Measurements from ENCODE around the gene MLKL.
"Not testable (repeated sequence)": the region's sequence is repeated elsewhere in the genome, so short reads cannot be mapped to it uniquely, and the experiment has no call there.

The MLKL gene

GRCh38 chr16:74699666-74700065, 996 bp downstream of the MLKL start:
- DNase-seq (ENCODE audit: low read depth) = no peak

DNA sequence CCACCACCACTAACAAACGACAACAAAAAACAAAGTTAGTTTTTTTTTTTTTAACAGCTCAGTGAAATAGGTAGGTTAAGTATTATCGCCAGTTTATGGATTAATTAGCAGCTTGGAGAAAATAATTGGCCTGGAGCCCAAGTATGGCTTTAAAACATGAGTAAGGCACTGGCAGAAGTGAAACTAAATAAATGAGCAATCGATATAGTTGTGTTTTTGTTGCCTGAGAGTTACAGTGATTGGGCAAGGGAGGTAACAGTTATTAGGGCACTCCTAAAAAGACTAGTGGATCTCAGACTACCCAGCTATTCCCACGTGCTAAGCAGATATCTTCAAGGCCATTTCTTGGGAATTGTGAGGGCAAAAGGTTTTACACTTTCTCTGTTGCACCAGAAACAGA, 2.4 kb downstream of the MLKL start:
- peak; percentile 15 for DNase-seq (ENCODE audit: low read depth)

GRCh38 chr16:74695450-74696422, 4.9 kb downstream of the MLKL start:
- DNase-seq (ENCODE audit: low read depth) = peak; percentile 93

DNA sequence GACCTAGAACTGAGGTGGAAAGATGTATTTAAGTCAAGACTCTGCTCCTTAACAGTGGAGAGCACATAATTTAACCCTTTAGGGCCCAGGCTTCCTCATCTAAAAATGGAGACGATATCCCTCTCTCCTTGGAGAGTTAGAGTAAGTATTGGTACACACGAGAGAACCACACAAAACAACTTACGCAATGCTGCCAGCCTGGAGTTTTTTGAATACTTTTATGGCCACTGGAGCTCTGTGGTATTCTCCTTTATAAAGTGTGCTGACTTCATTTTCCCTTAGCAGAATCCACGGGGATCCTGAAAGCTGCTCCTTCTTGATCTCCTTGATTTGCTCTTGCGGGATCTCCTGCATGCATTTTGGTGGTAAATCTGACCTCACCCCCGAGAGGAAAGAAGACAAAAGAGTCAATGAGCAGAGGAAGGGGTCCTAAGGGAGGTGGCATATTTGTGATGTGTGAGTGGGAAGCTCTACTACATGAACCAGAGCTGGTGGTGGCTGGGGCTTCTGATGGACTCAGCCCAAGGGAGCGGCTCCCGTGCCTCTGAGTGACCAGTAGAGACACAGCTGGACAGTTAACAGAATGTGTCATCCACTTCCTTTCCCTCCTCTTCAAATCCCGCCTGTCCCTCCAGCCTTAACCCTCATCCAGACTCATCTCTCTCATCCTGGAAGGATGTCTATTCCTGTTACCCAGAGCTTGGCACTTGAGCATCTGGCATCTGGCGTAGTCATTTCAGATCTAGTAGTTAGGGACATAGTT, 9.4 kb downstream of the MLKL start:
- peak; percentile 49 for DNase-seq (ENCODE audit: low read depth)

DNA sequence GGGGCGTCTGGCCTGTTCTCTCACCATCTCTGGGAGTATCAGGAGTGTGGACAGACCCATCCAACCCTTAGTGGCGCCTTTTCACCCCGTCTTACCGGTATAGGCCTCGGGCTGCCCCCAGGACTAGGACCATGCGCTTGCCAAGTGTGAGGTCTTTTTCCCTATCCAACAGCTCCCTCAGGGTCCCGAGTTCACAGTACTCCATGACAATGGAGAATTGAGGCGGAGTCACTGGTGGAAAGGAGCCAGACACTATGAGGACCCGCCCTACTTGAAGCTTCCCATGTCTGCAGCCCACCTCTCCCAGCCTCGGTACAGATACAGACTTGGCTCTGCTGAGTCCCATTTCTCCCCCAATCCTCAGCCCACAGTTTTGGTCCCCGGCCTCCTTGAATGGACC, 18.1 kb downstream of the MLKL start:
- DNase-seq (ENCODE audit: low read depth) = no peak

DNA sequence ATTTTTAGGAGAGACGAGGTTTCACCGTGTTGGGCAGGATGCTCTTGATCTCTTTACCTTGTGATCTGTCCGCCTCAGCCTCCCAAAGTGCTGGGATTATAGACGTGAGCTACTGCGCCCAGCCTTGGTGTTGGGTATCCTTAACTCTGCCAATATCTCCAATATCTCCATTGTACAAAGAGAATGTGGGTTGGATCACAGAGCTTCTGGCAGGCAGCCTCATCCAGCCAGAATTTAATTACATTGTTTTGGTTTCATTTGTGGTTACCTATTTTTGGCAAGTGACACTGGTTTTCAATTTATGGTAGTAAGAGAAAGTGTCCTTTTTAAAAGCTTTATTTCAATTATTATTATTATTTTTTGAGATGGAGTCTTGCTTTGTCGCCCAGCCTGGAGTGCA, 20.0 kb downstream of the MLKL start:
- no peak for DNase-seq (ENCODE audit: low read depth)

GRCh38 chr16:74679983-74680382, 20.7 kb downstream of the MLKL start:
- no peak for DNase-seq (ENCODE audit: low read depth)

- DNase-seq (ENCODE audit: low read depth) = no peak
These were observed 22.8 kb downstream of the MLKL start for GRCh38 chr16:74677868-74678267.

- no peak for DNase-seq (ENCODE audit: low read depth)
These were observed 26.8 kb downstream of the MLKL start for GRCh38 chr16:74673876-74674275.

GRCh38 chr16:74668877-74669276, 31.8 kb downstream of the MLKL start:
- not testable (repeated sequence) for DNase-seq (ENCODE audit: low read depth)

DNA sequence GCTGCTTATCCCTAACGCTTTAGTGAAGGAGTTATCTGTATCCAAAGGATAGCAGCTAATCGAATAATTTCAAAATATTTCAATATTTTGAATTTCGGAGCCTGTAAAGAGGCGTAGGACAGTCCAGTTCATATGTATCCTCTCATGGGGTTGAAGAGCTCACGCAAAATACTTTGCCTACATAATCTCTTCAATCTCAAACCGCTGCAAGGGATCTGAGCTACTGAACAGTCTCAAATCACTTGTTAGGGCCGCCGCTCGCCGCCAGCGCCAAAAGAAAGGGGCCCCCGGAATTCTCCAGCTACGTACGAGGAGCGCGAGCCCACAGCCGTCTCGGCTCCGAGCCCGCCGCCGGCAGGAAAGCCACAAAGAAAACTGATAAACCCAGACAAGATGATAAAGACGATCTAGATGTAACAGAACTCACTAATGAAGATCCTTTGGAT, 33.4 kb downstream of the MLKL start:
- peak; percentile 34 for DNase-seq (ENCODE audit: low read depth)

DNA sequence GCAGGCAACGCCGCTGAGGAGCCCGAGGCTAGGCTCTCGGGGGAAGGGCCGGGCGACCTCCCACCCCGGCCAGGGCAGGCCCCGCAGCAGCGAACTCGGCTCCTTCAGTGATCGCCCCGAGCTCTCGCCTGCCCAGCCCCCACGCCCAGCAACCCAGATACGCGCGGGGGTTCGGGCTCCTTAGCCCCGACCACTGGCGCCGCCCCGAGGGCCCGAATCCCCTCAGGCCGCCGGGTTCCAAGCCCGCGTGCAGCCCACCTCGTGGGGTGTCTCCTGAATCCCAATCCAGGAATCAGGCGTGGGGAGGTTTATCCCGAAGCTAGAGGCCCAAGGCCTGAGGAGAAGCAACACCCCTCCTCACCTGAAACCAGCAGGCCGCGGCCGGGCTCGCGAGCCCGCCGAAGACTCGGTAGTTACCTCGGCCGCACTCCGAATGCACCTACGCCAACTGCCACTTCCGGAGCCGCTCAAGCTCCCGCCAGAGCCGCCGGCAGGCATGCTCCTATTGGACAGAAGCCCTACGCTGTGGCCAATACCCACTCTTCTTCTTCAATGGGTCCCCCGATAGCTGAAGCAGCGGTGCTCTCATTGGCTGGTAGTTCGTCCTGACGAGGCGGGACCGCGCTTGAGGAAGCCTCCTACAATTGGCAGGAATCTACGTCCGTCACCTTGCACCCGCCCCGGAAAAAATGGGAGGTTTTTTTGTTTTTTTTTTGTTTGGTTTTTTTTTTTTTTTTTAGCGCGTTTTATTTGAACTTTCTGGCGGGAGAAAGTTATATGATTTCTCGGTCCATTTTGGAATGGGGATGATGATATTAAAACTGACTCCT, 34.0 kb downstream of the MLKL start, which contains the start of gene RFWD3:
RFWD3 (minus strand) TSS at position 453 of the 830 bp plus-strand sequence. CDS start 5,428 bp downstream, outside the sequence.
- peak; percentile 99 for DNase-seq (ENCODE audit: low read depth)

- DNase-seq (ENCODE audit: low read depth) = no peak
These were observed 34.6 kb downstream of the MLKL start for GRCh38 chr16:74666010-74666421.

GRCh38 chr16:74661064-74661463, 39.6 kb downstream of the MLKL start:
- DNase-seq (ENCODE audit: low read depth) = no peak

DNA sequence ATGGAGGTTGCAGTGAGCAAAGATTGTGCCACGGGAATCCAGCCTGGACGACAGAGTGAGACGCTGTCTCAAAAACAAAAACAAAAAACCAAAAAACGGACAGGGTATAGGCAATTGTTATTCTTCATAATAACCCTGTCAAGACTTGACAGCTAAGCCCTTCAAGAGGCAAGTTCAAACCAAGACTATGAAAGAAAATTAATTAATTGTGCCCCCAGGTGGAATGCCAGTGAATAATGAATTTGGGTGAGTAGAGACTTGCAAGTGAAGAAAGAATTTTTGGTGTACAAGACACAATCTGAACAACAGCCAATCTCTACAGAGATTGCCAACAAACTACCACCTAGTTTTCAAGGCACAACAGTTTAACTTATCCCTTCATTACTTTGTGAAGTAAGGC, 40.3 kb downstream of the MLKL start:
- no peak for DNase-seq (ENCODE audit: low read depth)

- no peak for DNase-seq (ENCODE audit: low read depth)
These were observed 41.6 kb downstream of the MLKL start for GRCh38 chr16:74659041-74659440.

DNA sequence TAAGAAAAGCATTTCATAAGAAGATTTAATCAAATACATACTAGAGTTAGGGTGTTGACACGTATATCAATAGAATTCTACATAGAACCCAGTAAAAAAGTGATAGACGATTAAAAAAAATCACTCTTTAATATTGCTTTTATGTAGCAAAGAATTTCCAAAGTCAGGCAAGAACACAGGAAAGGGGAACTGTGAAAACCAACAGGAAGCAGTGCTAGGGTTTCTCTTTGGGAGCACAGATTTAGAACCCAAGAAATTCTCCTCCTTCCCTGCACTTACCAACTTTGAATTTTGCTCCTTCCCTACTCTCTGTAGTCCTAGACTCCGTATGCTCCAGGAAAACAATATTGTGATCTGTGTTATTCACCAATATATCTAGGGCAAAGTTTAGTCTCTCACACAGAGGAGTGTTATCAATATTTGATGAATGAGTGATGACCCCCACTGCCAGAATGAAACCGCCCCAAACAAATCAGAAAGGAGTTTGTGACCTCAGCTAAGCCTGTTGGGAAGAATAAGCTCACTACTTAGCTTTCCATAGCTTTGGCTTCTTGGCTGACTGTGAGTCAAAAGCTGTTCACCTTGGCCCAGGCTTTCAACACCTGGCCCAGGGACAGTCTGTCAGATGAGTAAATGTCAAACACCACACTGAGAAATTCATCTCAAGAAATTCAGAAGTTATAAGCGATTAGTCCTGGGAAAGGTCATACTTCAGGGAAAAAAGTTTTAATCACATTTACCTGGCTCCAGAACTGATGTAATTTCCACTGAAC, 42.6 kb downstream of the MLKL start:
- no peak for DNase-seq (ENCODE audit: low read depth)

DNA sequence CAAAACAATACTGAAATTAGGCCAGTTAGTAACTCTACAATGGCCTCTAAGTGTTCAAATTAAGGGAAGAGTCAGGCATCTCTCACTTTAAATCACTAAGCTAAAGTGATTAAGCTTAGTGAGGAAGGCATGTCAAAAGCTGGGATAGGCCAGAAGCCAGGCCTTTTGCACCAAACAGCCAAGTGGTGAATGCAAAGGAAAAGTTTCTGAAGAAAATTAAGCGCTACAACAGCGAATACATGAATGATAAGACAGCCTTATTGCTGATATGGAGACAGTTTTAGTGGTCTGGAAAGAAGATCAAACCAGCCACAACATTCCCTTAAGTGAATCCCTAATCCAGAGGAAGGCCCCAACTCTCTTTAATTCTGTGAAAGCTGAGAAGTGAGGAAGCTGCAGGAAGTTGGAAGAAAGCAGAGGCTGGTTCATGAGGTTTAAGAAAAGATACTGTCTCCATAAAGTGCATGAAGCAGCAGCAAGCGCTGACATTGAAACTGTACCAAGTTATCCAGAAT, 46.1 kb downstream of the MLKL start:
- DNase-seq (ENCODE audit: low read depth) = no peak

GRCh38 chr16:74652883-74653282, 47.8 kb downstream of the MLKL start:
- peak; percentile 40 for DNase-seq (ENCODE audit: low read depth)

DNA sequence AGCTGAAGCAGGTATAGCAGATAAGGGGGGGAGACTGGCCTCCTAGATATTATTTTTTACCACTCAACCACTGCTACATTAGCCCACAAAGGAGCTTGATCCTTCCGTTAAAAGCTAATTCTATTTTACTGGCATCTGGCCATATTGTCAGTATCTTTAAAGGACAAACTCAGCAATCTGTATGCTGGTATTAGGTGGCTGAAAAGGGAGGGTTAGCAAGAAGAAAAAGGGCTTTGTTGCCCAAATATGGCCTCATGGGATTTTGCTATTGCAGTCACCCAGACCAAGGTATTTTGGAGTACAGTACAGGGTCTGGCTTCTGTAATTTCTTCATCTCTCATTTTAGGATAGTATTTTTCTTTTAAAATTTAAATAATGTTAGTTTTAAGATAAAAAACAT, 48.4 kb downstream of the MLKL start:
- DNase-seq (ENCODE audit: low read depth) = peak; percentile 3

GRCh38 chr16:74651841-74652240, 48.8 kb downstream of the MLKL start:
- no peak for DNase-seq (ENCODE audit: low read depth)
